IMR-90 (cell line): ENCODE results near the gene TUB. TPM values are rescaled to one million over a fixed set of nuclear protein-coding genes. Genes with fewer than 3 reads are reported as not detected.

Experiments
- ATAC-seq: fragments of 200-7000 bp; cut with Tn5 transposase; 2 replicates; pipeline ENCODE4 v1.9.1; 2020; ENCODE audit warnings: low read depth, mild to moderate bottlenecking, moderate library complexity
- BruUV-seq: library from RNA; stranded (reverse); fragments of 400-500 nt; replicated peaks from 2 replicates; lab custom pipeline; 2021; lab: Mats Ljungman, UMichigan
- CTCF ChIA-PET: fragments of 300-600 bp; formaldehyde crosslinking; extraction: SDS; loops from one replicate; lab custom pipeline; 2021; ENCODE audit warnings: antibody characterized with exemption; lab: Yijun Ruan, JAX
- POLR2A ChIA-PET: fragments of 300-600 bp; sonication (Branson Sonifier 250); formaldehyde crosslinking; loops from one replicate; lab custom pipeline; 2022; ENCODE audit warnings: antibody characterized with exemption; ENCODE audit not compliant: unreplicated experiment; lab: Charles Lee
- DNase-seq: peaks from one replicate; pipeline ENCODE4 v3.0.0; 2013
- H2AFZ ChIP-seq: replicated peaks from 2 replicates; pipeline ENCODE3; 2013; ENCODE audit warnings: low read length, mild to moderate bottlenecking; ENCODE audit not compliant: poor library complexity
- H2AK5ac ChIP-seq: 2 replicates; pipeline ENCODE4 v1.6.1; 2013; ENCODE audit warnings: low read depth, low read length, inconsistent platforms
- H2AK9ac ChIP-seq: replicated peaks from 2 replicates; pipeline ENCODE3; 2013; ENCODE audit warnings: mild to moderate bottlenecking, low read depth, low read length, moderate library complexity; ENCODE audit not compliant: poor library complexity
- H2BK120ac ChIP-seq: 2 replicates; pipeline ENCODE4 v1.6.1; 2013; ENCODE audit warnings: low read depth, low read length, inconsistent platforms
- H2BK15ac ChIP-seq: 3 replicates; pipeline ENCODE4 v1.6.1; 2013; ENCODE audit warnings: low read depth, low read length, inconsistent platforms
- H2BK20ac ChIP-seq: 2 replicates; pipeline ENCODE4 v1.6.1; 2013; ENCODE audit warnings: low read depth, mild to moderate bottlenecking, inconsistent platforms, low read length, moderate library complexity
- H2BK5ac ChIP-seq: 2 replicates; pipeline ENCODE4 v1.6.1; 2013; ENCODE audit warnings: mild to moderate bottlenecking, low read depth, low read length, inconsistent platforms; ENCODE audit not compliant: poor library complexity, severe bottlenecking
- H3K14ac ChIP-seq: replicated peaks from 2 replicates; pipeline ENCODE4 v1.6.1; 2013; ENCODE audit warnings: low read depth, low read length, inconsistent platforms
- H3K18ac ChIP-seq: 2 replicates; pipeline ENCODE4 v1.6.1; 2013; ENCODE audit warnings: low read depth, low read length, control low read depth
- H3K23ac ChIP-seq: 2 replicates; pipeline ENCODE4 v1.6.1; 2013; ENCODE audit warnings: low read depth, low read length, inconsistent platforms
- H3K27ac ChIP-seq: 2 replicates; pipeline ENCODE4 v1.5.1; 2013; ENCODE audit warnings: mild to moderate bottlenecking, control low read depth, low read length; ENCODE audit not compliant: insufficient read depth
- H3K27me3 ChIP-seq: 2 replicates; pipeline ENCODE4 v1.6.1; 2013; ENCODE audit warnings: low read length; ENCODE audit not compliant: control insufficient read depth, insufficient read depth
- H3K36me3 ChIP-seq: 2 replicates; pipeline ENCODE4 v1.6.1; 2013; ENCODE audit warnings: low read length, mixed read lengths; ENCODE audit not compliant: control insufficient read depth, insufficient read depth
- H3K4ac ChIP-seq: 2 replicates; pipeline ENCODE4 v1.6.1; 2013; ENCODE audit warnings: low read depth, low read length, inconsistent platforms
- H3K4me1 ChIP-seq: 2 replicates; pipeline ENCODE4 v1.6.1; 2013; ENCODE audit warnings: low read length, mixed read lengths; ENCODE audit not compliant: control insufficient read depth, insufficient read depth
- H3K4me2 ChIP-seq: 2 replicates; pipeline ENCODE4 v1.6.1; 2013; ENCODE audit warnings: low read depth, mild to moderate bottlenecking, control low read depth, low read length, moderate library complexity
- H3K4me3 ChIP-seq: 2 replicates; pipeline ENCODE4 v1.5.1; 2013; ENCODE audit warnings: low read depth, mild to moderate bottlenecking, control low read depth, low read length, moderate library complexity; ENCODE audit not compliant: insufficient read depth
- H3K56ac ChIP-seq: 2 replicates; pipeline ENCODE4 v1.6.1; 2013; ENCODE audit warnings: low read length, inconsistent platforms; ENCODE audit not compliant: insufficient read depth; ENCODE audit errors: extremely low read depth
- H3K79me1 ChIP-seq, 2 experiments: 2 replicates each; pipeline ENCODE4 v1.6.1; 2013; ENCODE audit warnings: low read length in 2 of 2, inconsistent platforms in 1 of 2, low read depth in 1 of 2
- H3K9ac ChIP-seq: 2 replicates; pipeline ENCODE4 v1.6.1; 2013; ENCODE audit warnings: low read depth, low read length, control low read depth
- H3K9me1 ChIP-seq: 2 replicates; pipeline ENCODE4 v1.6.1; 2013; ENCODE audit warnings: low read length, inconsistent platforms; ENCODE audit not compliant: insufficient read depth
- H3K9me3 ChIP-seq: 2 replicates; pipeline ENCODE4 v1.6.1; 2013; ENCODE audit warnings: low read length; ENCODE audit not compliant: control insufficient read depth, insufficient read depth
- H4K20me1 ChIP-seq: 2 replicates; pipeline ENCODE4 v1.6.1; 2013; ENCODE audit warnings: low read length, inconsistent platforms; ENCODE audit not compliant: insufficient read depth
- H4K5ac ChIP-seq: 2 replicates; pipeline ENCODE4 v1.6.1; 2013; ENCODE audit warnings: mild to moderate bottlenecking, low read depth, low read length, control low read depth
- H4K8ac ChIP-seq, 2 experiments: 2 replicates each; pipeline ENCODE4 v1.6.1; 2013; ENCODE audit warnings: low read depth in 2 of 2, low read length in 2 of 2, control low read depth in 1 of 2, inconsistent platforms in 1 of 2
- H4K91ac ChIP-seq: 2 replicates; pipeline ENCODE4 v1.6.1; 2013; ENCODE audit warnings: low read depth, low read length, inconsistent platforms; ENCODE audit not compliant: insufficient read depth
- ELK1 ChIP-seq: fragments of 150-350 bp; IDR thresholded peaks from 2 replicates; pipeline ENCODE4 v1.6.1; 2016; ENCODE audit warnings: low read depth, mild to moderate bottlenecking, low read length, moderate library complexity, borderline replicate concordance
- RCOR1 ChIP-seq: IDR thresholded peaks from 2 replicates; pipeline ENCODE4 v1.6.1; 2012; ENCODE audit warnings: mild to moderate bottlenecking, low read length, improper control_type of control experiment; ENCODE audit not compliant: insufficient replicate concordance
- RFX5 ChIP-seq: IDR thresholded peaks from 2 replicates; pipeline ENCODE4 v1.8.0; 2012; ENCODE audit warnings: low read depth, mild to moderate bottlenecking, low read length, moderate library complexity
- WGBS, 2 experiments: methylation state at CpG; one replicate each; pipeline versions ENCODE4 v1.1.5 to v1.1.7; 2013; ENCODE audit warnings: missing lambda C conversion rate in 2 of 2; ENCODE audit not compliant: insufficient read length in 1 of 2; ENCODE audit errors: extremely low coverage in 2 of 2; 5-methylcytosine and 5-hydroxymethylcytosine counted together
- dilution Hi-C: fragments of 300-500 bp; cut with HindIII; formaldehyde crosslinking; loops from one replicate; pipeline ENCODE4 v1.14.3; 2018; ENCODE audit warnings: low sequenced_read_pairs; ENCODE audit not compliant: unreplicated experiment
- in situ Hi-C: fragments of 300-500 bp; cut with MboI; formaldehyde crosslinking; loops from 3 replicates; pipeline ENCODE4 v1.14.3; 2019; ENCODE audit warnings: low sequenced_read_pairs, inconsistent platforms, mixed read lengths
- intact Hi-C: fragments of 100-400 bp; cut with micrococcal nuclease; formaldehyde crosslinking; loops from 2 replicates; pipeline ENCODE4 v1.10.0; 2022
- polyA plus RNA-seq, 3 experiments: library from polyadenylated mRNA; depleted of rRNA; stranded (reverse); fragments of >200 nt; gene quantifications; 2 replicates each; pipeline ENCODE4 v1.2.3, GENCODE V29; 2012; ENCODE audit warnings: low replicate concordance in 1 of 3
- total RNA-seq: library from RNA; depleted of rRNA; stranded (reverse); fragments of >200 nt; gene quantifications from 2 replicates; pipeline ENCODE4 v1.2.3, GENCODE V29; 2012

Gene TUB
- total and polyA plus RNA-seq, 2 of the 4 experiments (the other 2 are of a cell fraction) = 11.8 to 12.9 TPM

- H2AK9ac ChIP-seq = no peak overlapping the region
- no peak overlapping the region for H4K5ac ChIP-seq
- H3K23ac ChIP-seq = no peak overlapping the region
- WGBS, 2 experiments = no CpG with 5 or more reads among the region's 9 CpGs
- no peak overlapping the region for H3K18ac ChIP-seq
- no peak overlapping the region for H2BK5ac ChIP-seq
- H3K4me1 ChIP-seq = peaks cover 9% of the 10 kb centered on the region
- BruUV-seq = no TSS peak
- no peak overlapping the region for H3K9ac ChIP-seq
- H2BK20ac ChIP-seq = no peak overlapping the region
- ChIA-PET CTCF (interaction anchor here (2.6 to 4.1 kb wide), 3 partner anchors 64 to 90 kb away, joined by 14 to 55 read pairs (median 27); no protein-coding TSS in a partner anchor), POLR2A (no interaction called here)
- TF ChIP-seq RFX5 (no peak), RCOR1 (no peak), ELK1 (no peak)
- no peak overlapping the region for H3K27ac ChIP-seq
- no peak for DNase-seq
- no peak overlapping the region for H3K4ac ChIP-seq
- no peak overlapping the region for H2BK15ac ChIP-seq
- H3K79me1 ChIP-seq = no peaks in the 10 kb centered on the region; a peak in 1 of 4 replicates
- intact Hi-C loops (loop anchor here (5.0 to 10.0 kb wide), 3 partner anchors 165 to 423 kb away; partner anchors contain the start of genes CYB5R2 and LMO1), in situ Hi-C loops (loop anchor here (5.0 to 25.0 kb wide), 4 partner anchors 63 to 410 kb away; no protein-coding TSS in a partner anchor), dilution Hi-C loops (no loop called here)
- H4K8ac ChIP-seq = no peak overlapping the region
- no peak overlapping the region for H2AFZ ChIP-seq
- H4K91ac ChIP-seq = no peak overlapping the region
- no peak overlapping the region for H3K56ac ChIP-seq
- no peaks in the 10 kb centered on the region for H3K9me1 ChIP-seq
- peaks cover 4% of the 10 kb centered on the region; the same call in 1 of the 2 replicates for H4K20me1 ChIP-seq
- no peak overlapping the region for H3K14ac ChIP-seq
- no peak for ATAC-seq
- no peaks in the 10 kb centered on the region for H3K27me3 ChIP-seq
- no peak overlapping the region for H3K4me2 ChIP-seq
- H2AK5ac ChIP-seq = no peak overlapping the region
- no peak overlapping the region for H2BK120ac ChIP-seq
- H3K4me3 ChIP-seq = no peak overlapping the region
- peaks cover 30% of the 10 kb centered on the region for H3K36me3 ChIP-seq
- H3K9me3 ChIP-seq = no peaks in the 10 kb centered on the region
Observed at GRCh38 chr11:8097468-8097867, 16.5 kb downstream of the TUB start.
